GM15510 (cell line): ENCODE results near the gene ADARB1.

Experiments used
- POLR2A ChIP-seq: IDR thresholded peaks from 3 replicates; pipeline ENCODE4 v1.6.1; 2011; ENCODE audit warnings: borderline replicate concordance; ENCODE audit not compliant: insufficient read length; ENCODE audit errors: extremely low read depth

Gene ADARB1

DNA sequence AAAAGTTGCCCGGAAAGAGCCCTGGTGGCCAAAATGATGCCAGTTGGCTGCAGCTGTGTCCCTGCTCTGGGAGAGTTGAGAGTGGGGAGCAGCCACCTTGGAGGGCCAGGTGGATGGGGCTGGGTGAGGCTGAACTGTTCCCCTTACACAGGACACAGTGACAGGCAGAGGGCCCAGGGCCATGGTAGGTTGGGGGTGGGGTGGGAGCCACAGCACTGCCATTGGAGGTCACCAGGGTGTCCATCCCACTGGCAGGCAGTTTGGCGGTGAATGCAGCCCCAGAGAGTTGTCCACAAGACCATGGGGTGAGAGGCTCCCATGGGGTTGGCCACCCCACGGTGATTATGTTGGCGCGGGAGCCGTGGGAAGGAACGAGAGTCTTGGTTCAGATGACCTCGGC lies 125.7 kb downstream of the ADARB1 start:
- TF ChIP-seq POLR2A: no peak

- TF ChIP-seq POLR2A: no peak
Measured at GRCh38 chr21:45200581-45201296, 126.4 kb downstream of the ADARB1 start.

DNA sequence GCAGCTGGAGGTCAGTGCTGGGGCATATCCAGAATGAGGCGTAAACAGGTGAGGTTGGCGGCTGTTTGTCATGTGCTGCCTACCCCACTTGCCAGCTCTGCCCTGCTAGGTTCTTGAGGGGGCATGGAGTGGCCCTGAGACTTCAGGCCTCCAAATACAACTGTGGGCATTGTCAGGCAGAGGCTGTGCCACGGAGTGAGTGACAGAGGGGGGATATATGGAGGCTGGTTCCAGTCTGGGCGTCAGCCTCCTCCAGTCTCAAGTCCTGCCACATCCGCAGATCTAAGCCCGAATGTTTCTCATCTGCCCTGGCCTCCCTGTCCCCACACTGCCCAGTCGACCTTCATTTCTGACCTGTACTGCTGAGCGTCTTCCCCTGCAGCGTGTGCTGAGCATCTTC lies 128.0 kb downstream of the ADARB1 start:
- TF ChIP-seq POLR2A: no peak

DNA sequence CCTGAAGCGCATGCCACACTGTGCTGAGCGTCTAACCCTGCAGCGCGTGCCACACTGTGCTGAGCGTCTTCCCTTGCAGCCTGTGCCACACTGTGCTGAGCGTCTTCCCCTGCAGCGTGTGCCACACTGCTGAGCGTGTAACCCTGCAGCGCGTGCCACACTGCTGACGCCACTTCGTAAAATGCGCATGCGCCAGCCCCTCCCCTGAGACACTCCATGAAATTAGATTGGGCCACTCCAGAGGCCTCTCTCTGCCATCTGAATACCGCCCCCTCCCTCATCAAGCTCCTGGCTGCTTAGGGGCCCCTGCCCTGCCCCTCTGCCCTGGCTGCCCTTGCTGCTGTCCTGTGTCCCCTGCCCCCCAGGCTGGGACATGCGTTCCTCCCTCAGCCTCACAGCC lies 128.5 kb downstream of the ADARB1 start:
- TF ChIP-seq POLR2A: no peak

DNA sequence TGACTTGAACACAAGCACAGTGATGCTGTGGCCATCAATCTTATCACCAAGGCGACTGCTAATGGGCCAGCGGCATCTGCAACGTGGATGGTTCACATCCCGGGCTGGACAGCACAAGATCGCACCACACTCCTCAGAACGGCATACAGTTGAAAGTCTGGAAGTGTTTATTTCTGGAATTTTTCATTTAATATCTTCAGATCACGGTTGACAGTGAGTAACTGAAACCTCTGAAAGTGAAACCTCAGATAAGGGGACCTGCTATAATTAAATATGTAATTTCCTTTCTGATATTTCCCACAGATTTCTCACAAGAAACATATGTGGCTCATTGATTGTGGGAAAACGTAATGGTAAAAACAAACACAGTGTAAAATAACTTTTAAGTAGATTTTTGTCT lies 129.6 kb downstream of the ADARB1 start:
- TF ChIP-seq POLR2A: no peak

DNA sequence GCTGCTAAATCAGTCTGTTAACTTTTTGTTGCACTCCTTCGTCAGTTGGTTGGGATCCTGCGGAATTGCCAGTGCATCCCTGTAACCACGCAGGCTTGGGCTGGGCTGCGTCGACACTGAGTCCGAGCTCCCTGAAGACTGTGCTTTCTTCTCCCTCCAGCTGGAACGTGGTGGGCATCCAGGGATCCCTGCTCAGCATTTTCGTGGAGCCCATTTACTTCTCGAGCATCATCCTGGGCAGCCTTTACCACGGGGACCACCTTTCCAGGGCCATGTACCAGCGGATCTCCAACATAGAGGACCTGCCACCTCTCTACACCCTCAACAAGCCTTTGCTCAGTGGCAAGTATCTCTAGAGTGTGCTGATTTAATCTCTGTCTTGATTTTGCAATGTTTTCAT lies 130.0 kb downstream of the ADARB1 start:
- TF ChIP-seq POLR2A: no peak

DNA sequence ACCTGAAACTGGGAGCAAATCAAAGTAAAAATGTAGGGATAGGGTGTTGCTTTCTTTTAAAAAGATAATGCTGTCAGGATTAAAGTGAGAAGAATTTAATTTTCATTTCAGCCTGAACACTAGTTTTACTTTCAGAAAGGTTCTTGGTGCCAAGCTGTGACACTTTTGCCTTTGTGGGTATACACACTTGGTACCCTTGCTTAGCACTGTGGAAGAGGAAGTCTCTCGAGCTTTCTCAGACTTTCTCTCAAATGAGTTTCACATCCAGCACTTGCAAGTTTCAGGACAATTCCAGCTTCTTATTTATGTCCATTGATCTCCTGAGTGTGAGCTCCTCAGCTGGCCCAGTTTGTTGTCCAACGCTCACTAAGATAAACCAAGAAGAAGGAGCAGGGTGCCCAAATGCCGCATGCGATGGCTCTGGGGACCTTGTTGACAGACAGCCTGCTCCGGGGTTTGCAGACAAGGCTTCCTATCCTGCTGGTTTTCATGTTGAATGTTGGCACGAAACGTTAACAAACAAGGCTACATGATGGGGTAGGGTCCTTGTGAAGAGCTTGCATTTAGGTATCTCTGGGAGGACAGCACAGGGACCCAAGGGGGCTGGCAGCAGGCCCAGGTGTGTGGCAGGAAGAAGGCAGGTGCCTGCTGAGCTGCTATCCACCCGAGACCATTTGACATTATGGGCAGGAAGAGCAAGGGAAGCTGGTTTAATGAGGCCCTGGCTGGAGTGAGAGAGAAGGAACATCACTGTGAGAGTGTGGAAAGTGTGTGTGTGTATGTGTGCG lies 133.7 kb downstream of the ADARB1 start:
- TF ChIP-seq POLR2A: no peak

- TF ChIP-seq POLR2A: no peak
Measured at GRCh38 chr21:45208627-45208951, 134.2 kb downstream of the ADARB1 start.

- no peak for TF ChIP-seq POLR2A
Measured at GRCh38 chr21:45209046-45209445, 134.7 kb downstream of the ADARB1 start.

GRCh38 chr21:45209685-45210284 lies 135.4 kb downstream of the ADARB1 start:
- TF ChIP-seq POLR2A: no peak

GRCh38 chr21:45210461-45210983 lies 136.1 kb downstream of the ADARB1 start:
- TF ChIP-seq POLR2A: no peak

DNA sequence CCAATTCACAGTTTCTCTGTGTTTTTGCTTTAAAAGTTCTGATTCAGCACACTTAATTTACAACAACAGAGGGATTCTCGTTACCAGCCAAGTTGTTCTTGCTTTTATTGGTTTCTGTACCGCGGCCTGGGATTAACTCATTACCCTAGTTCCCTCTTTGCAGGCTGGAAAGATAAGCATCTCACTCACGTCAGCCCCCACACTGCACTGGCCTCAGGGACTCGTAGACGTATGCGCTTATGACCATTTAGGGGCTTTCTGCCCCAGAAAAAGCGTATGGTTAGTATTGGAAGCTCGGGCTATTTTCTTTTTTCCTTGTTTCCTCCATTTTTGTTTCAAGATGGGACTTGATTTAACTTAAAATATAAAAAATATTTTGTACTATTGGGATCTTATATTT lies 137.3 kb downstream of the ADARB1 start:
- TF ChIP-seq POLR2A: no peak

GRCh38 chr21:45213392-45213791 lies 139.0 kb downstream of the ADARB1 start:
- TF ChIP-seq POLR2A: no peak

DNA sequence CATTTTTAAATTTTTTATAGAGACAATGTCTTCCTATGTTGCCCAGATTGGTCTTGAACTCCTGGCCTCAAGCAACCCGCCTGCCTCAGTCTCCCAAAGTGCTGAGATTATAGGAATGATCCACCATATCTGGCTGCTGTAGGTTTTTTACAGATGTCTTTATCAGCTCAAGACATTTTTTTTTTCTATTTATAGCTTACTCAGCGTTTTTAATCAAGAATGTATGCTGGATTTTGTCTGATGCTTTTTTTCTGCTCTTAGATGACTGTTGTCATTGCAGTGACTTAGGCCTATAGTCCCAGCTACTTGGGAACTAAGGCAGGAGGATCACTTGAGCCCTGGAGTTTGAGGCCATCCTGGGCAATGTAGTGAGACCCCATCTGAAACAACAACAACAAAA lies 140.8 kb downstream of the ADARB1 start:
- TF ChIP-seq POLR2A: no peak

- no peak for TF ChIP-seq POLR2A
Measured at GRCh38 chr21:45217010-45217409, 142.6 kb downstream of the ADARB1 start.

DNA sequence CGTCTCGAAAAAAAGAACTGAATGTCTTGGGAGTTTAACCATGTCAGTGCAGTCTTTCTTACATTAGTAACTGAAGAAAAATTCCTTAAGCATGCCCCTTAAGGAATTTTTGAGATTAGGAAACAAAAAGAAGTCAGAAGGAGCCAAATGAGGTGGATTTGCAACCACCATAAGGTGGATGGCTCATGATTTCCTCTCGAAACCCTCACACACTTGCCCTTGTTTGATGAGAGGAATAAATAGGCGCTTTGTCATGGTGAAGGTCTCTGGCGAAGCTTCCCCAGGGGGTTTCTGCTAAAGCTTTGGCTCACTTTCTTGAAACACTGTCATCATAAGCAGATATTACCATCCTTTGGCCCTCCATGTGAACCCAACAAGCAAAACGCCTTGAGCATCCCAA lies 145.1 kb downstream of the ADARB1 start:
- no peak for TF ChIP-seq POLR2A

- TF ChIP-seq POLR2A: no peak
Measured at GRCh38 chr21:45220071-45220481, 145.7 kb downstream of the ADARB1 start.
